Sciatic nerve (tissue), 2 donors: Measurements from ENCODE around the gene AIRE. TPM values are rescaled to one million over a fixed set of nuclear protein-coding genes. Genes with fewer than 3 reads are reported as not detected.
"Not testable (repeated sequence)": the region's sequence is repeated elsewhere in the genome, so short reads cannot be mapped to it uniquely, and the experiment has no call there.

Experiments
- ATAC-seq: fragments of 200-7000 bp; cut with Tn5 transposase; one replicate; pipeline ENCODE4 v1.9.1; 2020; ENCODE audit warnings: mild to moderate bottlenecking, moderate library complexity
- DNase-seq: peaks from one replicate; pipeline ENCODE4 v3.0.0-alpha.2; 2020; ENCODE audit warnings: low spot score
- intact Hi-C: fragments of 100-400 bp; cut with DNase I; formaldehyde crosslinking; loops from one replicate; pipeline ENCODE4 v1.14.2; 2022
- total RNA-seq: library from RNA; stranded (reverse); fragmentation: NEBNext Ultra II Directional; extraction: Animal tissue kit (Norgen Biotek cat#: 25700); gene quantifications from one replicate; pipeline ENCODE4 v1.2.1, GENCODE V29; 2021
- donor health status: DM: no; HTN: no; CAD: no.
- donor health status: DM: no; HTN: no; CAD: no.

AIRE gene
- total RNA-seq, 1 donor from 2014 or later, result 0.13 TPM

GRCh38 chr21:44329971-44330681 lies 44.5 kb downstream of the AIRE start:
- no peak for DNase-seq
- intact Hi-C loops, result no loop called here
- no peak for ATAC-seq

GRCh38 chr21:44330698-44331097 lies 45.0 kb downstream of the AIRE start:
- DNase-seq (no peak), ATAC-seq (no peak)
- intact Hi-C loops, result no loop called here

- ATAC-seq (no peak), DNase-seq (no peak)
- intact Hi-C loops, result no loop called here
Observed at GRCh38 chr21:44331209-44331608, 45.5 kb downstream of the AIRE start.

- intact Hi-C loops, result no loop called here
- peak; percentile 2 for ATAC-seq
- no peak for DNase-seq
Observed at GRCh38 chr21:44331650-44332307, 46.1 kb downstream of the AIRE start.

GRCh38 chr21:44332383-44332782 lies 46.7 kb downstream of the AIRE start:
- DNase-seq (no peak), ATAC-seq (no peak)
- intact Hi-C loops, result no loop called here

- DNase-seq (no peak), ATAC-seq (no peak)
- intact Hi-C loops, result no loop called here
Observed at GRCh38 chr21:44332965-44333364, 47.3 kb downstream of the AIRE start.

- intact Hi-C loops, result no loop called here
- no peak for ATAC-seq
- DNase-seq, result no peak
Observed at GRCh38 chr21:44333509-44334328, 48.0 kb downstream of the AIRE start.

- DNase-seq (no peak), ATAC-seq (no peak)
- intact Hi-C loops, result no loop called here
Observed at GRCh38 chr21:44334329-44335030, 48.8 kb downstream of the AIRE start.

- no peak for ATAC-seq
- intact Hi-C loops, result no loop called here
- no peak for DNase-seq
Observed at GRCh38 chr21:44335266-44336059, 49.8 kb downstream of the AIRE start.

- intact Hi-C loops, result no loop called here
- DNase-seq (peak; percentile 52), ATAC-seq (no peak)
Observed at GRCh38 chr21:44337449-44337848, 51.8 kb downstream of the AIRE start.

- intact Hi-C loops, result no loop called here
- ATAC-seq, result peak; percentile 78
- DNase-seq, result peak; percentile 86
Observed at GRCh38 chr21:44337941-44338895, 52.5 kb downstream of the AIRE start.

GRCh38 chr21:44338971-44339910 lies 53.6 kb downstream of the AIRE start, which contains the start of gene CFAP410:
CFAP410 (minus strand) TSS chr21:44339390; CDS start chr21:44339194, 196 bp downstream.
- peak; percentile 97 for DNase-seq
- intact Hi-C loops, result no loop called here
- ATAC-seq, result peak; percentile 92

GRCh38 chr21:44341726-44342458 lies 56.2 kb downstream of the AIRE start:
- DNase-seq, intact Hi-C loops, ATAC-seq: not testable (repeated sequence)

- intact Hi-C loops, DNase-seq, ATAC-seq: not testable (repeated sequence)
Observed at GRCh38 chr21:44342981-44343380, 57.3 kb downstream of the AIRE start.

- ATAC-seq (no peak), DNase-seq (peak; percentile 64)
- intact Hi-C loops, result loop anchor here (2.0 kb wide), 1 partner anchor 30 kb away; no protein-coding TSS in a partner anchor
Observed at GRCh38 chr21:44344541-44345183, 59.0 kb downstream of the AIRE start.
